SK-N-SH (cell line): ENCODE measurements around the gene AJM1. TPM values are rescaled to one million over a fixed set of nuclear protein-coding genes. Genes with fewer than 3 reads are reported as not detected.

Experiments used
- CTCF ChIA-PET: fragments of 300-600, 350-600 bp; formaldehyde crosslinking; extraction: SDS; loops from one replicate; lab custom pipeline; 2021; lab: Yijun Ruan, JAX
- POLR2A ChIA-PET: fragments of 350-600 bp; sonication (Branson Sonifier 250); formaldehyde crosslinking; extraction: SDS; loops from one replicate; lab custom pipeline; 2020; ENCODE audit warnings: antibody characterized with exemption, inconsistent platforms; lab: Yijun Ruan, JAX
- DNase-seq: peaks from one replicate; pipeline ENCODE4 v3.0.0; 2012
- H2AFZ ChIP-seq: fragments of 200-600 bp; sonication (generic); 2 replicates; pipeline ENCODE4 v1.8.1; 2016; ENCODE audit warnings: antibody characterized with exemption, mild to moderate bottlenecking, low read depth
- H3F3A ChIP-seq: fragments of 200-600 bp; sonication (generic); replicated peaks from 2 replicates; pipeline ENCODE3; 2016; ENCODE audit warnings: antibody characterized with exemption, mild to moderate bottlenecking; ENCODE audit not compliant: insufficient read depth
- H3K27ac ChIP-seq, 2 experiments: fragments of 200-500 bp in 1 of 2; fragments of 200-600 bp in 1 of 2; sonication (Bioruptor generic) in 1 of 2; sonication (generic), shearing (Covaris generic) in 1 of 2; 2 replicates each; pipeline versions ENCODE4 v1.5.1 to v1.6.1; 2014 to 2016; ENCODE audit warnings: low read depth in 2 of 2, inconsistent platforms in 1 of 2, low read length in 1 of 2, mild to moderate bottlenecking in 1 of 2, mixed read lengths in 1 of 2
- H3K27me3 ChIP-seq: fragments of 200-600 bp; sonication (generic), shearing (Covaris generic); 2 replicates; pipeline ENCODE4 v1.6.1; 2016; ENCODE audit warnings: mixed run types; ENCODE audit not compliant: insufficient read depth
- H3K36me3 ChIP-seq, 2 experiments: fragments of 200-500 bp in 1 of 2; fragments of 200-600 bp in 1 of 2; sonication (Bioruptor generic) in 1 of 2; sonication (generic) in 1 of 2; replicated peaks in 1 of 2; 2 replicates each; pipeline versions ENCODE3 to v1.5.1; 2014 to 2016; ENCODE audit warnings: low read length in 1 of 2, mild to moderate bottlenecking in 1 of 2; ENCODE audit not compliant: insufficient read depth in 2 of 2, control insufficient read depth in 1 of 2
- H3K4me1 ChIP-seq, 2 experiments: fragments of 200-500 bp in 1 of 2; fragments of 200-600 bp in 1 of 2; sonication (Bioruptor generic) in 1 of 2; sonication (generic), shearing (Covaris generic) in 1 of 2; 2 replicates each; pipeline versions ENCODE4 v1.5.1 to v1.6.1; 2014 to 2016; ENCODE audit warnings: low read depth in 1 of 2, low read length in 1 of 2, mixed run types in 1 of 2; ENCODE audit not compliant: insufficient read depth in 2 of 2, control insufficient read depth in 1 of 2
- H3K4me2 ChIP-seq: fragments of 200-600 bp; sonication (generic), shearing (Covaris generic); 2 replicates; pipeline ENCODE4 v1.6.1; 2017; ENCODE audit warnings: mixed run types
- H3K4me3 ChIP-seq, 2 experiments: fragments of 200-500 bp in 1 of 2; fragments of 200-600 bp in 1 of 2; sonication (Bioruptor generic) in 1 of 2; sonication (generic), shearing (Covaris generic) in 1 of 2; 2 replicates each; pipeline versions ENCODE4 v1.5.1 to v1.8.1; 2014 to 2016; ENCODE audit warnings: low read depth in 2 of 2, inconsistent platforms in 1 of 2, low read length in 1 of 2, mild to moderate bottlenecking in 1 of 2, mixed read lengths in 1 of 2, moderate library complexity in 1 of 2
- H3K79me2 ChIP-seq: fragments of 200-600 bp; sonication (generic); 2 replicates; pipeline ENCODE4 v1.8.1; 2017; ENCODE audit warnings: mild to moderate bottlenecking; ENCODE audit not compliant: insufficient read depth
- H3K9ac ChIP-seq: fragments of 200-600 bp; sonication (generic); 2 replicates; pipeline ENCODE4 v1.6.1; 2017; ENCODE audit warnings: mixed run types
- H3K9me2 ChIP-seq: fragments of 200-600 bp; sonication (generic); 2 replicates; pipeline ENCODE4 v1.6.1; 2017; ENCODE audit warnings: mixed run types
- H3K9me3 ChIP-seq: fragments of 200-600 bp; sonication (generic); 2 replicates; pipeline ENCODE4 v1.6.1; 2017; ENCODE audit warnings: mixed run types, mild to moderate bottlenecking, moderate library complexity
- H4K20me1 ChIP-seq: fragments of 200-600 bp; sonication (generic); 2 replicates; pipeline ENCODE4 v1.6.1; 2017; ENCODE audit warnings: mild to moderate bottlenecking, mixed run types; ENCODE audit not compliant: insufficient read depth
- FOSL2 ChIP-seq: IDR thresholded peaks from 2 replicates; pipeline ENCODE4 v1.4.0; 2012; ENCODE audit warnings: low read depth, mild to moderate bottlenecking, moderate library complexity, borderline replicate concordance
- JUND ChIP-seq: IDR thresholded peaks from 2 replicates; pipeline ENCODE4 v1.4.0; 2012
- MXI1 ChIP-seq: IDR thresholded peaks from 2 replicates; pipeline ENCODE4 v1.6.1; 2012; ENCODE audit warnings: mild to moderate bottlenecking, low read depth, low read length, improper control_type of control experiment
- POLR2AphosphoS5 ChIP-seq: IDR thresholded peaks from 2 replicates; pipeline ENCODE4 v1.6.1; 2012; ENCODE audit warnings: low read depth, low read length
- RAD21 ChIP-seq: IDR thresholded peaks from 2 replicates; pipeline ENCODE4 v1.6.1; 2012; ENCODE audit warnings: mild to moderate bottlenecking, low read length
- RXRA ChIP-seq: IDR thresholded peaks from 2 replicates; pipeline ENCODE4 v1.4.0; 2012; ENCODE audit warnings: low read depth, mild to moderate bottlenecking, borderline replicate concordance
- USF1 ChIP-seq: IDR thresholded peaks from 2 replicates; pipeline ENCODE4 v1.4.0; 2012; ENCODE audit warnings: low read depth, borderline replicate concordance
- YY1 ChIP-seq: IDR thresholded peaks from 2 replicates; pipeline ENCODE4 v1.4.0; 2012; ENCODE audit warnings: low read depth, mild to moderate bottlenecking
- WGBS: methylation state at CpG from one replicate; pipeline ENCODE4 v1.1.6; 2017; ENCODE audit warnings: low lambda C conversion rate; 5-methylcytosine and 5-hydroxymethylcytosine counted together
- polyA plus RNA-seq, 3 experiments: library from polyadenylated mRNA; depleted of rRNA; stranded (reverse); fragments of >200 nt; gene quantifications; 2 replicates each; pipeline ENCODE4 v1.2.3, GENCODE V29; 2012
- TF ChIP-seq, protein P1 (sequence below): IDR thresholded peaks from 2 replicates; pipeline ENCODE4; 2012
- TF ChIP-seq, protein P2 (sequence below): IDR thresholded peaks from 2 replicates; pipeline ENCODE4 v1.6.1; 2012; ENCODE audit warnings: mild to moderate bottlenecking, low read depth, low read length, moderate library complexity
- TF ChIP-seq, protein P3 (sequence below): fragments of 150-350 bp; IDR thresholded peaks from 2 replicates; pipeline ENCODE4 v1.6.1; 2017; ENCODE audit warnings: antibody characterized with exemption, low read length, low read depth, borderline replicate concordance
- TF ChIP-seq, protein P4 (sequence below): fragments of 150-350 bp; IDR thresholded peaks from 2 replicates; pipeline ENCODE4 v1.6.1; 2016; ENCODE audit warnings: mild to moderate bottlenecking, low read depth, low read length

AJM1 gene
- polyA plus RNA-seq, 1 of the 3 experiments (the other 2 are of a cell fraction): 2.4 TPM

- peaks cover 4 to 73% of the 10 kb centered on the region in 2 experiments for H3K36me3 ChIP-seq
- no peaks in the 10 kb centered on the region for H4K20me1 ChIP-seq
- H3K79me2 ChIP-seq: no peaks in the 10 kb centered on the region
- ChIA-PET POLR2A (interaction anchor here (0.6 to 1.2 kb wide), 2 partner anchors 10 to 303 kb away, joined by 3 to 6 read pairs; no protein-coding TSS in a partner anchor), CTCF (interaction anchor here (0.6 to 5.7 kb wide), 2 partner anchors 12 to 42 kb away, joined by 3 to 36 read pairs; partner anchors contain the start of gene AJM1)
- TF ChIP-seq, protein P1, sequence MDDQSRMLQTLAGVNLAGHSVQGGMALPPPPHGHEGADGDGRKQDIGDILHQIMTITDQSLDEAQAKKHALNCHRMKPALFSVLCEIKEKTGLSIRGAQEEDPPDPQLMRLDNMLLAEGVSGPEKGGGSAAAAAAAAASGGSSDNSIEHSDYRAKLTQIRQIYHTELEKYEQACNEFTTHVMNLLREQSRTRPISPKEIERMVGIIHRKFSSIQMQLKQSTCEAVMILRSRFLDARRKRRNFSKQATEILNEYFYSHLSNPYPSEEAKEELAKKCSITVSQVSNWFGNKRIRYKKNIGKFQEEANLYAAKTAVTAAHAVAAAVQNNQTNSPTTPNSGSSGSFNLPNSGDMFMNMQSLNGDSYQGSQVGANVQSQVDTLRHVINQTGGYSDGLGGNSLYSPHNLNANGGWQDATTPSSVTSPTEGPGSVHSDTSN: no peak
- no peak for TF ChIP-seq RAD21
- TF ChIP-seq, protein P2, sequence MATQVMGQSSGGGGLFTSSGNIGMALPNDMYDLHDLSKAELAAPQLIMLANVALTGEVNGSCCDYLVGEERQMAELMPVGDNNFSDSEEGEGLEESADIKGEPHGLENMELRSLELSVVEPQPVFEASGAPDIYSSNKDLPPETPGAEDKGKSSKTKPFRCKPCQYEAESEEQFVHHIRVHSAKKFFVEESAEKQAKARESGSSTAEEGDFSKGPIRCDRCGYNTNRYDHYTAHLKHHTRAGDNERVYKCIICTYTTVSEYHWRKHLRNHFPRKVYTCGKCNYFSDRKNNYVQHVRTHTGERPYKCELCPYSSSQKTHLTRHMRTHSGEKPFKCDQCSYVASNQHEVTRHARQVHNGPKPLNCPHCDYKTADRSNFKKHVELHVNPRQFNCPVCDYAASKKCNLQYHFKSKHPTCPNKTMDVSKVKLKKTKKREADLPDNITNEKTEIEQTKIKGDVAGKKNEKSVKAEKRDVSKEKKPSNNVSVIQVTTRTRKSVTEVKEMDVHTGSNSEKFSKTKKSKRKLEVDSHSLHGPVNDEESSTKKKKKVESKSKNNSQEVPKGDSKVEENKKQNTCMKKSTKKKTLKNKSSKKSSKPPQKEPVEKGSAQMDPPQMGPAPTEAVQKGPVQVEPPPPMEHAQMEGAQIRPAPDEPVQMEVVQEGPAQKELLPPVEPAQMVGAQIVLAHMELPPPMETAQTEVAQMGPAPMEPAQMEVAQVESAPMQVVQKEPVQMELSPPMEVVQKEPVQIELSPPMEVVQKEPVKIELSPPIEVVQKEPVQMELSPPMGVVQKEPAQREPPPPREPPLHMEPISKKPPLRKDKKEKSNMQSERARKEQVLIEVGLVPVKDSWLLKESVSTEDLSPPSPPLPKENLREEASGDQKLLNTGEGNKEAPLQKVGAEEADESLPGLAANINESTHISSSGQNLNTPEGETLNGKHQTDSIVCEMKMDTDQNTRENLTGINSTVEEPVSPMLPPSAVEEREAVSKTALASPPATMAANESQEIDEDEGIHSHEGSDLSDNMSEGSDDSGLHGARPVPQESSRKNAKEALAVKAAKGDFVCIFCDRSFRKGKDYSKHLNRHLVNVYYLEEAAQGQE: no peak
- TF ChIP-seq YY1: no peak
- TF ChIP-seq POLR2AphosphoS5: no peak
- no peak for TF ChIP-seq USF1
- TF ChIP-seq, protein P3, sequence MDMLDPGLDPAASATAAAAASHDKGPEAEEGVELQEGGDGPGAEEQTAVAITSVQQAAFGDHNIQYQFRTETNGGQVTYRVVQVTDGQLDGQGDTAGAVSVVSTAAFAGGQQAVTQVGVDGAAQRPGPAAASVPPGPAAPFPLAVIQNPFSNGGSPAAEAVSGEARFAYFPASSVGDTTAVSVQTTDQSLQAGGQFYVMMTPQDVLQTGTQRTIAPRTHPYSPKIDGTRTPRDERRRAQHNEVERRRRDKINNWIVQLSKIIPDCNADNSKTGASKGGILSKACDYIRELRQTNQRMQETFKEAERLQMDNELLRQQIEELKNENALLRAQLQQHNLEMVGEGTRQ: no peak
- TF ChIP-seq MXI1: no peak
- no peak for TF ChIP-seq JUND
- TF ChIP-seq, protein P4, sequence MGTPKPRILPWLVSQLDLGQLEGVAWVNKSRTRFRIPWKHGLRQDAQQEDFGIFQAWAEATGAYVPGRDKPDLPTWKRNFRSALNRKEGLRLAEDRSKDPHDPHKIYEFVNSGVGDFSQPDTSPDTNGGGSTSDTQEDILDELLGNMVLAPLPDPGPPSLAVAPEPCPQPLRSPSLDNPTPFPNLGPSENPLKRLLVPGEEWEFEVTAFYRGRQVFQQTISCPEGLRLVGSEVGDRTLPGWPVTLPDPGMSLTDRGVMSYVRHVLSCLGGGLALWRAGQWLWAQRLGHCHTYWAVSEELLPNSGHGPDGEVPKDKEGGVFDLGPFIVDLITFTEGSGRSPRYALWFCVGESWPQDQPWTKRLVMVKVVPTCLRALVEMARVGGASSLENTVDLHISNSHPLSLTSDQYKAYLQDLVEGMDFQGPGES: no peak
- no peak for TF ChIP-seq RXRA
- no peak for TF ChIP-seq FOSL2
- H3K4me1 ChIP-seq: no peaks in the 10 kb centered on the region
- H3K9me3 ChIP-seq: no peaks in the 10 kb centered on the region
- H3K9me2 ChIP-seq: no peaks in the 10 kb centered on the region
- WGBS: 92% methylated on average over 17 of the region's 41 CpGs
- H3K27me3 ChIP-seq: no peaks in the 10 kb centered on the region
- no peak overlapping the region for H3K27ac ChIP-seq
- no peak overlapping the region for H2AFZ ChIP-seq
- H3K4me3 ChIP-seq: no peak overlapping the region
- H3K9ac ChIP-seq: no peak overlapping the region
- no peak for DNase-seq
- H3F3A ChIP-seq: no peaks in the 10 kb centered on the region
- no peak overlapping the region for H3K4me2 ChIP-seq
These were observed 12.0 kb upstream of the AJM1 start for GRCh38 chr9:136829981-136830885.
